Cardiac muscle cell (in vitro differentiated cells and primary cell): ENCODE measurements around the gene NELFE. TPM values are rescaled to one million over a fixed set of nuclear protein-coding genes. Genes with fewer than 3 reads are reported as not detected.

Source experiments
- DNase-seq, 2 donors: peaks; one replicate each; pipeline versions ENCODE4 v3.0.0 to v3.0.0-alpha.2; 2010 to 2017; ENCODE audit warnings: low read depth in 1 of 2, low spot score in 1 of 2
- H3K27ac ChIP-seq: fragments of 200-600 bp; sonication (generic); 2 replicates; pipeline ENCODE4 v1.5.1; 2016
- H3K27me3 ChIP-seq: fragments of 200-600 bp; sonication (generic); 2 replicates; pipeline ENCODE4 v1.6.0; 2016; ENCODE audit warnings: control low read depth
- H3K36me3 ChIP-seq: fragments of 200-600 bp; sonication (generic); 2 replicates; pipeline ENCODE4 v1.5.1; 2016; ENCODE audit warnings: control low read depth
- H3K4me1 ChIP-seq: fragments of 200-600 bp; sonication (generic); 2 replicates; pipeline ENCODE4 v1.8.1; 2017; ENCODE audit warnings: low read depth, mild to moderate bottlenecking, mixed run types
- H3K4me3 ChIP-seq: fragments of 200-600 bp; sonication (generic); 2 replicates; pipeline ENCODE4 v1.5.1; 2016; ENCODE audit warnings: mild to moderate bottlenecking
- H3K9me3 ChIP-seq: fragments of 200-600 bp; sonication (generic); 2 replicates; pipeline ENCODE4 v1.5.1; 2017; ENCODE audit warnings: low read depth, mild to moderate bottlenecking, control low read depth
- CTCF ChIP-seq: IDR thresholded peaks from 2 replicates; pipeline ENCODE4 v1.5.1; 2012; ENCODE audit warnings: low read depth, mild to moderate bottlenecking, low read length
- polyA plus RNA-seq: library from polyadenylated mRNA; unstranded; fragments of >200 nt; fragmentation: Nextera tagmentation; extraction: Ambion mirVana; gene quantifications from 2 replicates; pipeline ENCODE4 v1.2.1, GENCODE V29; 2016
- total RNA-seq: library from RNA; depleted of rRNA; stranded (reverse); fragments of >200 nt; gene quantifications from 2 replicates; pipeline ENCODE4 v1.2.3, GENCODE V29; 2016

The NELFE gene
- total and polyA plus RNA-seq, 2 experiments from 2014 or later: 146 to 186 TPM

GRCh38 chr6:31905041-31905440 lies 53.7 kb downstream of the NELFE start:
- no peaks in the 10 kb centered on the region for H3K27me3 ChIP-seq
- no peak for TF ChIP-seq CTCF
- no peak overlapping the region for H3K27ac ChIP-seq
- H3K4me3 ChIP-seq: no peak overlapping the region
- no peaks in the 10 kb centered on the region for H3K36me3 ChIP-seq
- no peak for DNase-seq
- peaks cover 2% of the 10 kb centered on the region for H3K4me1 ChIP-seq
- no peaks in the 10 kb centered on the region for H3K9me3 ChIP-seq

- Histone ChIP-seq H3K36me3 (no peaks in the 10 kb centered on the region), H3K27ac (no peak overlapping the region), H3K4me1 (peaks cover 11% of the 10 kb centered on the region), H3K4me3 (no peak overlapping the region), H3K9me3 (no peaks in the 10 kb centered on the region), H3K27me3 (no peaks in the 10 kb centered on the region)
- TF ChIP-seq CTCF: no peak
- peak in 1 of 2 donors; percentile 58 for DNase-seq
Observed at GRCh38 chr6:31903957-31904356, 54.8 kb downstream of the NELFE start.

Other genes starting within 250 kb of the NELFE start
Only the 30 nearest of the 35 such genes appear.
- gene DDAH2, start 229.7 kb downstream of the NELFE start, total RNA-seq: 134 and 138 TPM in 2 replicates
- 154 and 170 TPM in 2 replicates for gene DDAH2, start 229.7 kb downstream of the NELFE start, polyA plus RNA-seq
- gene CLIC1, start 222.4 kb downstream of the NELFE start, total RNA-seq: 226 and 274 TPM in 2 replicates
- 318 and 326 TPM in 2 replicates for gene CLIC1, start 222.4 kb downstream of the NELFE start, polyA plus RNA-seq
- gene MSH5, start 219.0 kb downstream of the NELFE start, total RNA-seq: 6.6 and 39.4 TPM in 2 replicates
- gene MSH5, start 219.0 kb downstream of the NELFE start, polyA plus RNA-seq: 7.4 and 16.4 TPM in 2 replicates
- gene SAPCD1, start 196.3 kb downstream of the NELFE start, total RNA-seq: 3.9 and 11.6 TPM in 2 replicates
- 2.1 and 4.2 TPM in 2 replicates for gene SAPCD1, start 196.3 kb downstream of the NELFE start, polyA plus RNA-seq
- 16.1 and 24.7 TPM in 2 replicates for gene VWA7, start 181.6 kb downstream of the NELFE start, total RNA-seq
- 9.9 and 12.3 TPM in 2 replicates for gene VWA7, start 181.6 kb downstream of the NELFE start, polyA plus RNA-seq
- 46.3 and 49.7 TPM in 2 replicates for gene VARS1, start 163.2 kb downstream of the NELFE start, total RNA-seq
- gene VARS1, start 163.2 kb downstream of the NELFE start, polyA plus RNA-seq: 51.5 and 63.9 TPM in 2 replicates
- 58.9 and 64.2 TPM in 2 replicates for gene LSM2, start 152.0 kb downstream of the NELFE start, total RNA-seq
- 76.8 and 88.6 TPM in 2 replicates for gene LSM2, start 152.0 kb downstream of the NELFE start, polyA plus RNA-seq
- gene HSPA1L, start 143.7 kb downstream of the NELFE start, total RNA-seq: 1.6 and 3.1 TPM in 2 replicates
- 4.5 and 5.2 TPM in 2 replicates for gene HSPA1L, start 143.7 kb downstream of the NELFE start, polyA plus RNA-seq
- gene HSPA1A, start 143.4 kb downstream of the NELFE start, total RNA-seq: 122 and 167 TPM in 2 replicates
- gene HSPA1A, start 143.4 kb downstream of the NELFE start, polyA plus RNA-seq: 51.2 and 92.3 TPM in 2 replicates
- gene HSPA1B, start 131.2 kb downstream of the NELFE start, total RNA-seq: 184 and 226 TPM in 2 replicates
- 88.0 and 88.8 TPM in 2 replicates for gene HSPA1B, start 131.2 kb downstream of the NELFE start, polyA plus RNA-seq
- 26.6 and 34.9 TPM in 2 replicates for gene NEU1, start 96.2 kb downstream of the NELFE start, total RNA-seq
- 27.3 and 27.6 TPM in 2 replicates for gene NEU1, start 96.2 kb downstream of the NELFE start, polyA plus RNA-seq
- not detected in 2 replicates for gene SLC44A4, start 80.0 kb downstream of the NELFE start, total RNA-seq
- gene SLC44A4, start 80.0 kb downstream of the NELFE start, polyA plus RNA-seq: 0.60 TPM in 1 of 2 replicates, not detected in the other
- 98.3 and 120 TPM in 2 replicates for gene EHMT2, start 61.3 kb downstream of the NELFE start, total RNA-seq
- 89.6 and 115 TPM in 2 replicates for gene EHMT2, start 61.3 kb downstream of the NELFE start, polyA plus RNA-seq
- gene ZBTB12, start 56.9 kb downstream of the NELFE start, total RNA-seq: 20.1 and 32.0 TPM in 2 replicates
- 0.62 TPM in 1 of 2 replicates, not detected in the other for gene ZBTB12, start 56.9 kb downstream of the NELFE start, polyA plus RNA-seq
- 1.9 TPM in 2 replicates for gene C2, start 31.3 kb downstream of the NELFE start, total RNA-seq
- gene C2, start 31.3 kb downstream of the NELFE start, polyA plus RNA-seq: 0.48 and 1.5 TPM in 2 replicates
- 0.42 and 0.66 TPM in 2 replicates for gene CFB, start 12.9 kb downstream of the NELFE start, total RNA-seq
- 1.3 TPM in 1 of 2 replicates, not detected in the other for gene CFB, start 12.9 kb downstream of the NELFE start, polyA plus RNA-seq
- gene SKIC2, start 204 bp upstream of the NELFE start, total RNA-seq: 36.4 and 62.6 TPM in 2 replicates
- gene SKIC2, start 204 bp upstream of the NELFE start, polyA plus RNA-seq: 53.1 and 68.5 TPM in 2 replicates
- gene DXO, start 13.2 kb upstream of the NELFE start, total RNA-seq: 36.7 and 44.9 TPM in 2 replicates
- 37.6 and 49.9 TPM in 2 replicates for gene DXO, start 13.2 kb upstream of the NELFE start, polyA plus RNA-seq
- gene C4A, start 23.1 kb upstream of the NELFE start, total RNA-seq: 2.1 and 2.2 TPM in 2 replicates
- 1.9 and 2.5 TPM in 2 replicates for gene C4A, start 23.1 kb upstream of the NELFE start, polyA plus RNA-seq
- 4.1 and 4.2 TPM in 2 replicates for gene C4B, start 55.8 kb upstream of the NELFE start, total RNA-seq
- 2.7 and 5.8 TPM in 2 replicates for gene C4B, start 55.8 kb upstream of the NELFE start, polyA plus RNA-seq
- 0.92 and 1.0 TPM in 2 replicates for gene CYP21A2, start 79.4 kb upstream of the NELFE start, total RNA-seq
- gene CYP21A2, start 79.4 kb upstream of the NELFE start, polyA plus RNA-seq: 0.62 TPM in 1 of 2 replicates, not detected in the other
- 3.0 and 9.3 TPM in 2 replicates for gene TNXB, start 150.4 kb upstream of the NELFE start, total RNA-seq
- gene TNXB, start 150.4 kb upstream of the NELFE start, polyA plus RNA-seq: 0.92 and 1.7 TPM in 2 replicates
- gene ATF6B, start 169.3 kb upstream of the NELFE start, total RNA-seq: 39.7 and 60.8 TPM in 2 replicates
- 43.0 and 49.5 TPM in 2 replicates for gene ATF6B, start 169.3 kb upstream of the NELFE start, polyA plus RNA-seq
- 7.0 and 7.7 TPM in 2 replicates for gene FKBPL, start 171.3 kb upstream of the NELFE start, total RNA-seq
- gene FKBPL, start 171.3 kb upstream of the NELFE start, polyA plus RNA-seq: 10.0 and 14.2 TPM in 2 replicates
- gene PRRT1, start 193.0 kb upstream of the NELFE start, total RNA-seq: 0.78 and 4.4 TPM in 2 replicates
- 4.9 and 6.2 TPM in 2 replicates for gene PRRT1, start 193.0 kb upstream of the NELFE start, polyA plus RNA-seq
- gene PPT2, start 195.2 kb upstream of the NELFE start, total RNA-seq: 42.7 and 147 TPM in 2 replicates
- gene PPT2, start 195.2 kb upstream of the NELFE start, polyA plus RNA-seq: 34.6 and 50.2 TPM in 2 replicates
- gene EGFL8, start 205.6 kb upstream of the NELFE start, total RNA-seq: 10.2 and 18.7 TPM in 2 replicates
- 10.1 and 15.2 TPM in 2 replicates for gene EGFL8, start 205.6 kb upstream of the NELFE start, polyA plus RNA-seq
- gene AGPAT1, start 217.1 kb upstream of the NELFE start, total RNA-seq: 128 and 146 TPM in 2 replicates
- gene AGPAT1, start 217.1 kb upstream of the NELFE start, polyA plus RNA-seq: 69.3 and 69.6 TPM in 2 replicates
- 180 and 188 TPM in 2 replicates for gene RNF5, start 219.4 kb upstream of the NELFE start, total RNA-seq
- 232 and 237 TPM in 2 replicates for gene RNF5, start 219.4 kb upstream of the NELFE start, polyA plus RNA-seq
- 5.0 and 13.5 TPM in 2 replicates for gene AGER, start 225.3 kb upstream of the NELFE start, total RNA-seq
- 4.8 and 9.8 TPM in 2 replicates for gene AGER, start 225.3 kb upstream of the NELFE start, polyA plus RNA-seq